HCT116 (cell line): ENCODE measurements around the gene LRRC8B.

ENCODE experiments used
- JUND ChIP-seq: IDR thresholded peaks from 2 replicates; pipeline ENCODE4 v1.6.1; 2012
- TF ChIP-seq, protein P1 (sequence below), 3 experiments: fragments of 200-600 bp in 1 of 3; sonication (generic) in 1 of 3; IDR thresholded peaks in 2 of 3; conservative IDR thresholded peaks in 1 of 3; 2 replicates each; pipeline ENCODE4 v1.5.1; 2012 to 2017; ENCODE audit warnings: low read depth in 2 of 3, low read length in 2 of 3, antibody characterized with exemption in 1 of 3, borderline replicate concordance in 1 of 3, control low read depth in 1 of 3, mild to moderate bottlenecking in 1 of 3, mixed read lengths in 1 of 3, mixed run types in 1 of 3, moderate library complexity in 1 of 3; ENCODE audit not compliant: insufficient read depth in 1 of 3
- TF ChIP-seq, protein P2 (sequence below): IDR thresholded peaks from 2 replicates; pipeline ENCODE4 v1.6.1; 2012; ENCODE audit warnings: low read depth
- TF ChIP-seq, protein P3 (sequence below): IDR thresholded peaks from 2 replicates; pipeline ENCODE4 v1.6.1; 2012

DNA sequence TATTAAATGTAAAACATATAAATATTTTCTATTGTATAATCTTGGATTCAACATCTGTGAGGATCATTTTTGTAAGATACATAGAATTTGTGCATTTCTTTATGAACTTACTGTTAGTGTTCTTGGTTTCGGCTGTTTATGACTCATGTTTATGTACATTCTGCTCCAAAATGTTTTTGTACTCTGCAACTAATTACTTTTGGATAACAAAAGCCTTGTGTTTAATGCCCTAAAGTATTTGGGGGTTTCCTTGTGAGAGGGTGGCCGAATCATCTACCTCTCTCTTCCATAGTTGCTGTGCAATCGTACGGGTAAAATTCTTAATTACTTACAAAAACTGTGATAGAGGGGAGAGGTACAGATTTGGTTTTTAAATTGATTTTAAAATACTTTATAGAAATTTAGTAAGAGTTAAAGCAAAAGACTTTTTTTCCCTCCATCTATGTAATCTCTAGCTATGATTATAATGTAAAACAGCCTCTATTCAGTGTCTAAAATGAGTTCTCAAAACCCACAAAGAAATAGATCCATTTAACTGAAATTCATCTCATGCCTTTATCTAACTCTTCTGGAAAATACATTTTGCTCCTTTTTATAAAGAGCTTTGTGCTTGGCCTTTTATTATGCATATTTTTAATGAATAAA, 69.6 kb downstream of the LRRC8B start:
- TF ChIP-seq, protein P1, sequence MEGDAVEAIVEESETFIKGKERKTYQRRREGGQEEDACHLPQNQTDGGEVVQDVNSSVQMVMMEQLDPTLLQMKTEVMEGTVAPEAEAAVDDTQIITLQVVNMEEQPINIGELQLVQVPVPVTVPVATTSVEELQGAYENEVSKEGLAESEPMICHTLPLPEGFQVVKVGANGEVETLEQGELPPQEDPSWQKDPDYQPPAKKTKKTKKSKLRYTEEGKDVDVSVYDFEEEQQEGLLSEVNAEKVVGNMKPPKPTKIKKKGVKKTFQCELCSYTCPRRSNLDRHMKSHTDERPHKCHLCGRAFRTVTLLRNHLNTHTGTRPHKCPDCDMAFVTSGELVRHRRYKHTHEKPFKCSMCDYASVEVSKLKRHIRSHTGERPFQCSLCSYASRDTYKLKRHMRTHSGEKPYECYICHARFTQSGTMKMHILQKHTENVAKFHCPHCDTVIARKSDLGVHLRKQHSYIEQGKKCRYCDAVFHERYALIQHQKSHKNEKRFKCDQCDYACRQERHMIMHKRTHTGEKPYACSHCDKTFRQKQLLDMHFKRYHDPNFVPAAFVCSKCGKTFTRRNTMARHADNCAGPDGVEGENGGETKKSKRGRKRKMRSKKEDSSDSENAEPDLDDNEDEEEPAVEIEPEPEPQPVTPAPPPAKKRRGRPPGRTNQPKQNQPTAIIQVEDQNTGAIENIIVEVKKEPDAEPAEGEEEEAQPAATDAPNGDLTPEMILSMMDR (IDR thresholded peaks at IDR 0.05 in 2 of 3, conservative IDR thresholded peaks at IDR 0.05 in 1 of 3; ENCODE audit: borderline replicate concordance in 1 of 3, insufficient read depth in 1 of 3, low read depth in 2 of 3, low read length in 2 of 3) = no peak
- TF ChIP-seq, protein P2, sequence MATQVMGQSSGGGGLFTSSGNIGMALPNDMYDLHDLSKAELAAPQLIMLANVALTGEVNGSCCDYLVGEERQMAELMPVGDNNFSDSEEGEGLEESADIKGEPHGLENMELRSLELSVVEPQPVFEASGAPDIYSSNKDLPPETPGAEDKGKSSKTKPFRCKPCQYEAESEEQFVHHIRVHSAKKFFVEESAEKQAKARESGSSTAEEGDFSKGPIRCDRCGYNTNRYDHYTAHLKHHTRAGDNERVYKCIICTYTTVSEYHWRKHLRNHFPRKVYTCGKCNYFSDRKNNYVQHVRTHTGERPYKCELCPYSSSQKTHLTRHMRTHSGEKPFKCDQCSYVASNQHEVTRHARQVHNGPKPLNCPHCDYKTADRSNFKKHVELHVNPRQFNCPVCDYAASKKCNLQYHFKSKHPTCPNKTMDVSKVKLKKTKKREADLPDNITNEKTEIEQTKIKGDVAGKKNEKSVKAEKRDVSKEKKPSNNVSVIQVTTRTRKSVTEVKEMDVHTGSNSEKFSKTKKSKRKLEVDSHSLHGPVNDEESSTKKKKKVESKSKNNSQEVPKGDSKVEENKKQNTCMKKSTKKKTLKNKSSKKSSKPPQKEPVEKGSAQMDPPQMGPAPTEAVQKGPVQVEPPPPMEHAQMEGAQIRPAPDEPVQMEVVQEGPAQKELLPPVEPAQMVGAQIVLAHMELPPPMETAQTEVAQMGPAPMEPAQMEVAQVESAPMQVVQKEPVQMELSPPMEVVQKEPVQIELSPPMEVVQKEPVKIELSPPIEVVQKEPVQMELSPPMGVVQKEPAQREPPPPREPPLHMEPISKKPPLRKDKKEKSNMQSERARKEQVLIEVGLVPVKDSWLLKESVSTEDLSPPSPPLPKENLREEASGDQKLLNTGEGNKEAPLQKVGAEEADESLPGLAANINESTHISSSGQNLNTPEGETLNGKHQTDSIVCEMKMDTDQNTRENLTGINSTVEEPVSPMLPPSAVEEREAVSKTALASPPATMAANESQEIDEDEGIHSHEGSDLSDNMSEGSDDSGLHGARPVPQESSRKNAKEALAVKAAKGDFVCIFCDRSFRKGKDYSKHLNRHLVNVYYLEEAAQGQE = no peak
- TF ChIP-seq, protein P3, sequence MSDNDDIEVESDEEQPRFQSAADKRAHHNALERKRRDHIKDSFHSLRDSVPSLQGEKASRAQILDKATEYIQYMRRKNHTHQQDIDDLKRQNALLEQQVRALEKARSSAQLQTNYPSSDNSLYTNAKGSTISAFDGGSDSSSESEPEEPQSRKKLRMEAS = no peak
- TF ChIP-seq JUND = no peak
